H1 (cell line): ENCODE measurements around the gene UBR1. TPM values are rescaled to one million over a fixed set of nuclear protein-coding genes. Genes with fewer than 3 reads are reported as not detected.

Experiments used
- BRCA1 ChIP-seq: IDR thresholded peaks from 2 replicates; pipeline ENCODE4 v1.6.1; 2012; ENCODE audit warnings: low read depth, low read length, improper control_type of control experiment
- CBX5 ChIP-seq: fragments of 300-800, 300-1000 bp; sonication (generic); IDR thresholded peaks from 2 replicates; pipeline ENCODE4 v1.7.1; 2016; ENCODE audit warnings: antibody characterized with exemption, low read length, low read depth
- CHD2 ChIP-seq: IDR thresholded peaks from 2 replicates; pipeline ENCODE4 v1.6.1; 2012; ENCODE audit warnings: low read length, improper control_type of control experiment
- CHD7 ChIP-seq: fragments of 300-600 bp; sonication (generic); IDR thresholded peaks from 2 replicates; pipeline ENCODE4 v1.7.1; 2012; ENCODE audit warnings: low read length, moderate library complexity, mild to moderate bottlenecking, inconsistent platforms; ENCODE audit not compliant: insufficient replicate concordance
- CTCF ChIP-seq, 3 experiments: IDR thresholded peaks; 1 replicate in 2 of 3; 2 replicates in 1 of 3; pipeline versions ENCODE4 v1.5.1 to v1.6.1; 2011; ENCODE audit warnings: low read length in 3 of 3, mild to moderate bottlenecking in 3 of 3, inconsistent platforms in 2 of 3, low read depth in 1 of 3, moderate library complexity in 1 of 3; ENCODE audit not compliant: insufficient read depth in 1 of 3; ENCODE audit errors: control extremely low read depth in 1 of 3
- POU5F1 ChIP-seq: IDR thresholded peaks from 2 replicates; pipeline ENCODE4 v1.6.1; 2011; ENCODE audit warnings: low read depth, mild to moderate bottlenecking, low read length, moderate library complexity
- SAP30 ChIP-seq: fragments of 300-600 bp; sonication (generic); IDR thresholded peaks from 2 replicates; pipeline ENCODE4 v1.7.1; 2012; ENCODE audit warnings: low read length, moderate library complexity, mild to moderate bottlenecking, inconsistent platforms; ENCODE audit not compliant: insufficient read depth, insufficient replicate concordance
- SIX5 ChIP-seq: IDR thresholded peaks from 2 replicates; pipeline ENCODE4 v1.6.1; 2011; ENCODE audit warnings: mild to moderate bottlenecking, low read depth, low read length
- TAF7 ChIP-seq: optimal IDR thresholded peaks from 2 replicates; pipeline ENCODE3; 2011; ENCODE audit warnings: low read depth, mild to moderate bottlenecking, inconsistent platforms, low read length, moderate library complexity, borderline replicate concordance
- YY1 ChIP-seq: IDR thresholded peaks from 2 replicates; pipeline ENCODE4 v1.6.1; 2011; ENCODE audit warnings: low read depth, mild to moderate bottlenecking, low read length
- polyA plus RNA-seq, 7 experiments: library from polyadenylated mRNA; depleted of rRNA in 3 of 7; stranded (reverse) in 5 of 7; unstranded in 2 of 7; fragments of >200 nt in 5 of 7; fragments of 200-250 nt in 2 of 7; gene quantifications; 1 replicate in 5 of 7; 2 replicates in 1 of 7; 4 replicates in 1 of 7; pipeline versions ENCODE4 v1.2.1 to v1.2.3, GENCODE V29; 2011 to 2013; ENCODE audit warnings: missing spikeins in 2 of 7, mixed read lengths in 2 of 7
- total RNA-seq: library from RNA; stranded (reverse); fragmentation: NEBNext Ultra II Directional; extraction: Animal tissue kit (Norgen Biotek cat#: 25700); gene quantifications from 2 replicates; pipeline ENCODE4 v1.2.1, GENCODE V29; 2021

The UBR1 gene
- total and polyA plus RNA-seq, 2 of the 8 experiments (the other 6 are each of a cell fraction or from before 2014, with no cell fraction given), result 3.7 to 18.7 TPM

- TF ChIP-seq CHD7 (no peak), SIX5 (no peak), CHD2 (no peak), YY1 (no peak), BRCA1 (no peak), POU5F1 (no peak), TAF7 (no peak), CBX5 (no peak), CTCF (IDR thresholded peaks at IDR 0.05; ENCODE audit: control extremely low read depth in 1 of 3, insufficient read depth in 1 of 3, low read depth in 1 of 3, low read length in 3 of 3) (no peak), SAP30 (no peak)
Observed at GRCh38 chr15:42918047-42918446, 187.8 kb downstream of the UBR1 start (continued).
